ENCODE data around the gene CABLES1. TPM values are rescaled to one million over a fixed set of nuclear protein-coding genes. Genes with fewer than 3 reads are reported as not detected.
A peak's percentile ranks its signal among the peaks of the same experiment; 100 is the strongest.

Gene CABLES1
- total and polyA plus RNA-seq, 12 donors = 2.1 to 11.9 (median 5.3) TPM

DNA sequence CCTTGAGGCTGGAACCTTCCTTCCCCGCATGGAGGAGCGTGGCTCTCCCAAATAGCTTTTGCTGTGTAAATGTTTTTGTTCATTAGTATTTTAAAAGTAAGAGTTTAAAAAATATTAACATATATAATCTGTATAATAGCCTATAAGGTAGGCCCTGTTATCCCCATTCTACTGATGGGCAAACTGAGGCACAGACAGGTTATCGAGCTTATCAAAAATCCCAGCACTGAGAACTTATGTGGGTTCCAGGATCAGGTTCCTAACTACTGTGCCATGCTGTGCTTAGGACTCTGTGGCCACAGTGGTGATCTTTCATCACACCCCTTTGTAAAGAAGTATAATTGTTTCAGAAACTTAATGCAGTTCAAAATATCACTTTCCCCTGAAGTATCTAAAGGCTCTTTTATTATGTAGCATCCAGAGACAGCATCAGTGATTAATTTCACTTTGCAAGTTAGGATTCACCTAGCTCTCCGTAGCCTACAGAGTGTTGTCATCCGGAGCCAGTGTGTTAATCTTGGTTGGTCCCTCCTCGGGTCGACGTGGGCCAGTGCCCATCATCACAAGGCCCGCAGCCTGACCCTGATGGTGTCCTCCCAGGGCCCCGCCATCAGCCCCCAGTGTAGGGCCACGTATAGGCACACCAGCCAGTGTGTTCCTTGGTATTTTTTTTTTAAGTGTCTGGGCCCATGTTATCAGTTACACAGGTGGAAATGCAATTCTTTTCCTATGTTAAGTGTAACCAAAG is 28.7 kb downstream of the CABLES1 start:
- Histone ChIP-seq H3K4me3 (no peak overlapping the region), H3K36me3 (replicated peaks in 1 of 2) (no peaks in the 10 kb centered on the region), H3K27me3 (no peaks in the 10 kb centered on the region), H3K9me3 (replicated peaks in 1 of 3) (no peaks in the 10 kb centered on the region), H3K27ac (no peak overlapping the region), H3K4me1 (replicated peaks in 1 of 2) (no peaks in the 10 kb centered on the region)
- intact Hi-C loops (cut with DNase I) = no loop called here
- DNase-seq = no peak
- WGBS, 4 donors = 73 to 84% (median 75%) methylated on average over 11 of the region's 11 CpGs
- no peak for TF ChIP-seq POLR2A (IDR thresholded peaks at IDR 0.05)

DNA sequence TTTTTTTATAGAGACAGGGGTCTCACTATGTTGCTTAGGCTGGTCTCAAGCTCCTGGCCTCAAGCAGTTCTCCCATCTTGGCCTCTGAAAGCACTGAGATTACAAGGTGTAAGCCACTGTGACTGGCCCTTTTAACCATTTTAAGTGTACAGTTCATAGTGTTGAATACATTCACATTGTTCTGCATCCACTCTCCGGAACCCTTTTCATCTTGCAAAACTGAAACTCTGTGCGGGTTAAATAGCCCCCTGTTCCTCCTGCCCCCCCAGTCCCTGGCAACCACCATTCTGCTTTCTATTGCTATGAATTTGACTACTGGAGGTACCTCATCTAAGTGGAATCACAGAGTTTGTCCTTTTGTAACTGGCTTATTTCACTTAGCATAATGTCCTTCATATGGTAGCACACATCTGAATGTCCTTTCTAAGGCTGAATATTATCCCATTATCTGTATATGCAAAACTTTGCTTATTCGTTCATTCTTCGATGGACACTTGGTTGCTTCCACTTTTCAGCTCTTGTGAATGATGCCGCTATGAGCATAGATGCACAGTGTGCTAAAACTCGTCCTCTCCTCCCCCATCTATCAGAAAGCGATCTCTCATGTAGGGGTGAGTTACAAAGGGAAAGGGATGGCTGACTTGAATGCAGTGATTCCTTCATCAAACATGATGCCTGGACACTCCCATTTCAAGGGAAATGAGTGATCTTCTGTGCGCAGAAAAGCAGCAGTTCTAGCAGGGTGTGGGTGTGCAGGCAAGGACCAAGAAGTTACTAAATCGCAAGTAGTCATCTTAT is 30.2 kb downstream of the CABLES1 start:
- H3K9me3 ChIP-seq (replicated peaks in 1 of 3) = no peaks in the 10 kb centered on the region

DNA sequence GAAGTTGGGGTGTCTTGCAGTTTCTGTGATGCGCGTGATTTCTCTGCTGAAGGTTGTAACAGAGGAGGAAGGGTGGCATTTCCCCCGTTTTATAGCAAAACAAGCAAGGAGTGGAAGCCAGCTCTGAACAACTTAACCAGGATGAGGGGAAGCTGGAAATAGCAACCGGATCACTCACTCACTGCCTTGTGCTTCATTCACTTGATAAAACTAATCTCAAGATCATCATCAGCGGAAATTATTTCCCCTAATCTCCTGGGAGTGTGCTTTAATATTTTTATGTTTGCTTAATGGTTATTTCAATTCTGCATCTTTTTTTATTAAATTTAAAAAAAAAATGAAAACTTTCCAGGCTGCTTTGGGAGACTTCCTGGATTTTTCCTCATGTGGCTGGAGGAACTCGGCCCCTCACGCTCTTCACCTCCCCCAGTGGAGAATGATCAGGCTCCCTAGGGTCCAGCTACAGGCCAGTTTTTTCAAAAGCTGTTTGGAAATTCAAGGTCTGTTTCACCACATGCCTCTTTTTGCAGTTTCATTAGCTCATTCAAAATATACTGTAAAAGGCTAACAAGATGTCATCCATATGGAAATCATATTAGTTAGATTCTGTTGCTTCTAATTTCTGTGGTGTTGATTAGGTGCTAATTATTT is 31.7 kb downstream of the CABLES1 start:
- no peak for DNase-seq
- Histone ChIP-seq H3K4me1 (replicated peaks in 1 of 2) (no peaks in the 10 kb centered on the region), H3K4me3 (no peak overlapping the region)

More for the DNA sequence above, 30.2 kb downstream of the CABLES1 start:
- Histone ChIP-seq H3K4me1 (replicated peaks in 1 of 2) (no peaks in the 10 kb centered on the region), H3K27ac (no peak overlapping the region), H3K27me3 (no peaks in the 10 kb centered on the region), H3K4me3 (no peak overlapping the region), H3K36me3 (replicated peaks in 1 of 2) (no peaks in the 10 kb centered on the region)
- intact Hi-C loops (cut with DNase I) = no loop called here
- WGBS, 4 donors = 90 to 94% (median 91%) methylated on average over 9 of the region's 9 CpGs
- no peak for TF ChIP-seq POLR2A (IDR thresholded peaks at IDR 0.05)
- TF ChIP-seq, protein P1, sequence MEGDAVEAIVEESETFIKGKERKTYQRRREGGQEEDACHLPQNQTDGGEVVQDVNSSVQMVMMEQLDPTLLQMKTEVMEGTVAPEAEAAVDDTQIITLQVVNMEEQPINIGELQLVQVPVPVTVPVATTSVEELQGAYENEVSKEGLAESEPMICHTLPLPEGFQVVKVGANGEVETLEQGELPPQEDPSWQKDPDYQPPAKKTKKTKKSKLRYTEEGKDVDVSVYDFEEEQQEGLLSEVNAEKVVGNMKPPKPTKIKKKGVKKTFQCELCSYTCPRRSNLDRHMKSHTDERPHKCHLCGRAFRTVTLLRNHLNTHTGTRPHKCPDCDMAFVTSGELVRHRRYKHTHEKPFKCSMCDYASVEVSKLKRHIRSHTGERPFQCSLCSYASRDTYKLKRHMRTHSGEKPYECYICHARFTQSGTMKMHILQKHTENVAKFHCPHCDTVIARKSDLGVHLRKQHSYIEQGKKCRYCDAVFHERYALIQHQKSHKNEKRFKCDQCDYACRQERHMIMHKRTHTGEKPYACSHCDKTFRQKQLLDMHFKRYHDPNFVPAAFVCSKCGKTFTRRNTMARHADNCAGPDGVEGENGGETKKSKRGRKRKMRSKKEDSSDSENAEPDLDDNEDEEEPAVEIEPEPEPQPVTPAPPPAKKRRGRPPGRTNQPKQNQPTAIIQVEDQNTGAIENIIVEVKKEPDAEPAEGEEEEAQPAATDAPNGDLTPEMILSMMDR (IDR thresholded peaks at IDR 0.05) = no peak
- no peak for DNase-seq

DNA sequence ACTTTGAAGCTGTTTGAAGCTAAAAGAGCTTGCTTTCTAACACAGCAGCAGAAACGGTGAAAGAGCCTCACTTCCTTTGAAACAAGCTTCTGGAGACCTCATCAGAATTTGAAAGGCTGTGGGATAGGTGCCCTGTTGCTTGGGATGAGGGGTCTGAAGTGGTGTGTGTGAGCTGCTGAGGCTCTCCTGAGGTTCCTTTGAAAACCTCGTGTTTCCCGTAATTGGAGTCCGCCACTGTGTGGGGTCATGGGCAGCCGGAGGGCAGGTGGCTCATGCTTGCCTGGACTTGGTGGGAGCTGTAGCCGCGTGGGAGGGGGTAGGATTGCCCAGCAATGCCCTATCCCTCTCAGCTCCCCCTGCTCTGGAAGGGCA is 34.4 kb downstream of the CABLES1 start:
- no peak overlapping the region for H3K27ac ChIP-seq
- no peak for DNase-seq
- intact Hi-C loops (cut with DNase I) = loop anchor here in 1 of 2 donors (10.0 kb wide), 1 partner anchor 65 kb away; no protein-coding TSS in a partner anchor
- no peaks in the 10 kb centered on the region for H3K4me1 ChIP-seq (replicated peaks in 1 of 2)
- H3K9me3 ChIP-seq (replicated peaks in 1 of 3) = no peaks in the 10 kb centered on the region
- H3K27me3 ChIP-seq = no peaks in the 10 kb centered on the region
- H3K36me3 ChIP-seq (replicated peaks in 1 of 2) = no peaks in the 10 kb centered on the region
- H3K4me3 ChIP-seq = no peak overlapping the region
- 70 to 80% (median 78%) methylated on average over 5 to 7 of the region's 7 CpGs for WGBS, 4 donors
- no peak for TF ChIP-seq POLR2A (IDR thresholded peaks at IDR 0.05)
- TF ChIP-seq, protein P1 (IDR thresholded peaks at IDR 0.05) = no peak

More for the DNA sequence above, 31.7 kb downstream of the CABLES1 start:
- Histone ChIP-seq H3K27ac (peak overlapping the region in 1 of 5 donors; percentile 39), H3K36me3 (replicated peaks in 1 of 2) (no peaks in the 10 kb centered on the region), H3K9me3 (replicated peaks in 1 of 3) (no peaks in the 10 kb centered on the region), H3K27me3 (no peaks in the 10 kb centered on the region)
- 54 to 66% (median 61%) methylated on average over 7 of the region's 7 CpGs for WGBS, 4 donors
- TF ChIP-seq, protein P1 (IDR thresholded peaks at IDR 0.05) = no peak
- no peak for TF ChIP-seq POLR2A (IDR thresholded peaks at IDR 0.05)
- intact Hi-C loops (cut with DNase I) = no loop called here

Measured in adrenal gland (tissue), 12 donors.